Limb (tissue), 2 donors: Measurements from ENCODE around the gene PHF13.
"Not testable (repeated sequence)": the region's sequence is repeated elsewhere in the genome, so short reads cannot be mapped to it uniquely, and the experiment has no call there.

Experiments used
- DNase-seq, 2 donors: peaks; one replicate each; pipeline ENCODE4 v3.0.0-alpha.2; 2016; ENCODE audit errors: extremely low spot score in 2 of 2

The PHF13 gene

GRCh38 chr1:6660415-6661049 is 47.0 kb downstream of the PHF13 start:
- no peak for DNase-seq

- not testable (repeated sequence) for DNase-seq
Measured at GRCh38 chr1:6662468-6662867, 48.9 kb downstream of the PHF13 start.

- no peak for DNase-seq
Measured at GRCh38 chr1:6666696-6667095, 53.2 kb downstream of the PHF13 start.

- no peak for DNase-seq
Measured at GRCh38 chr1:6667139-6667538, 53.6 kb downstream of the PHF13 start.

- DNase-seq, result no peak
Measured at GRCh38 chr1:6668503-6668902, 55.0 kb downstream of the PHF13 start.

- peak in 1 of 2 donors; percentile 1 for DNase-seq
Measured at GRCh38 chr1:6672558-6672957, 59.0 kb downstream of the PHF13 start.
